ENCODE results near the gene DCTN2.
A peak's percentile ranks its signal among the peaks of the same experiment; 100 is the strongest.
"Not testable (repeated sequence)": the region's sequence is repeated elsewhere in the genome, so short reads cannot be mapped to it uniquely, and the experiment has no call there.

Gene DCTN2

GRCh38 chr12:57527184-57527583, 19.8 kb downstream of the DCTN2 start:
- DNase-seq (ENCODE audit: low read depth) = no peak

- DNase-seq (ENCODE audit: low read depth) = no peak
Observed at GRCh38 chr12:57526477-57527126, 20.4 kb downstream of the DCTN2 start.

GRCh38 chr12:57525615-57526383, 21.2 kb downstream of the DCTN2 start:
- no peak for DNase-seq (ENCODE audit: low read depth)

GRCh38 chr12:57524814-57525614, 22.0 kb downstream of the DCTN2 start:
- no peak for DNase-seq (ENCODE audit: low read depth)

GRCh38 chr12:57523706-57524614, 23.0 kb downstream of the DCTN2 start:
- DNase-seq (ENCODE audit: low read depth) = no peak

GRCh38 chr12:57522887-57523705, 23.9 kb downstream of the DCTN2 start:
- DNase-seq (ENCODE audit: low read depth) = peak; percentile 44

GRCh38 chr12:57522011-57522886, 24.7 kb downstream of the DCTN2 start, which contains the start of gene MBD6:
TSS of gene MBD6 (plus strand) at chr12:57522824. CDS start at chr12:57524304, 1,480 bp downstream.
- peak; percentile 84 for DNase-seq (ENCODE audit: low read depth)

GRCh38 chr12:57521525-57522010, 25.4 kb downstream of the DCTN2 start:
- no peak for DNase-seq (ENCODE audit: low read depth)

- DNase-seq (ENCODE audit: low read depth) = peak; percentile 100
Observed at GRCh38 chr12:57520053-57520818, 26.8 kb downstream of the DCTN2 start, which contains the start of gene DDIT3. TSS of gene DDIT3 (minus strand) at chr12:57520514. CDS start at chr12:57517406, 3,108 bp downstream.

GRCh38 chr12:57519796-57520052, 27.3 kb downstream of the DCTN2 start:
- DNase-seq (ENCODE audit: low read depth) = no peak

GRCh38 chr12:57518920-57519795, 27.8 kb downstream of the DCTN2 start:
- DNase-seq (ENCODE audit: low read depth) = no peak

GRCh38 chr12:57518176-57518919, 28.6 kb downstream of the DCTN2 start:
- DNase-seq (ENCODE audit: low read depth) = no peak

- DNase-seq (ENCODE audit: low read depth) = not testable (repeated sequence)
Observed at GRCh38 chr12:57517718-57518117, 29.3 kb downstream of the DCTN2 start.

GRCh38 chr12:57517187-57517586, 29.8 kb downstream of the DCTN2 start:
- DNase-seq (ENCODE audit: low read depth) = no peak

GRCh38 chr12:57516617-57517153, 30.3 kb downstream of the DCTN2 start:
- DNase-seq (ENCODE audit: low read depth) = no peak

GRCh38 chr12:57515934-57516541, 31.0 kb downstream of the DCTN2 start:
- DNase-seq (ENCODE audit: low read depth) = no peak
